Heart left ventricle (tissue), 16 donors: ENCODE data around the gene DDOST. TPM values are rescaled to one million over a fixed set of nuclear protein-coding genes. Genes with fewer than 3 reads are reported as not detected.

Source experiments
- ATAC-seq, 4 donors: fragments of 200-7000 bp; cut with Tn5 transposase; one replicate each; pipeline ENCODE4 v1.9.1; 2020 to 2022; ENCODE audit warnings: moderate library complexity in 4 of 4, mild to moderate bottlenecking in 3 of 4, moderate number of reproducible peaks in 1 of 4
- DNase-seq, 5 donors: peaks; one replicate each; pipeline ENCODE4 v3.0.0-alpha.2; 2020
- H3K27ac ChIP-seq, 12 donors: fragments of 200-600 bp; sonication (generic) in 4 of 12; one replicate each; pipeline versions ENCODE4 v1.5.0 to v1.8.0; 2016 to 2022; ENCODE audit warnings: mild to moderate bottlenecking in 2 of 12
- H3K27me3 ChIP-seq, 9 donors: fragments of 200-600 bp; sonication (generic) in 2 of 9; one replicate each; pipeline versions ENCODE4 v1.5.1 to v1.8.0; 2016 to 2022; ENCODE audit warnings: mild to moderate bottlenecking in 3 of 9
- H3K36me3 ChIP-seq, 9 donors: fragments of 200-600 bp; sonication (generic) in 2 of 9; one replicate each; pipeline versions ENCODE4 v1.5.0 to v1.8.0; 2018 to 2022; ENCODE audit warnings: mild to moderate bottlenecking in 2 of 9
- H3K4me1 ChIP-seq, 12 donors: fragments of 200-600 bp; sonication (generic) in 4 of 12; one replicate each; pipeline versions ENCODE4 v1.5.0 to v1.8.0; 2016 to 2022; ENCODE audit warnings: mild to moderate bottlenecking in 3 of 12
- H3K4me3 ChIP-seq, 12 donors: fragments of 200-600 bp; sonication (generic) in 4 of 12; one replicate each; pipeline versions ENCODE4 v1.5.0 to v1.8.0; 2017 to 2022; ENCODE audit warnings: mild to moderate bottlenecking in 9 of 12, moderate library complexity in 4 of 12
- H3K9me3 ChIP-seq, 12 donors: fragments of 200-600 bp; sonication (generic) in 4 of 12; one replicate each; pipeline versions ENCODE4 v1.5.0 to v1.8.0; 2016 to 2022; ENCODE audit warnings: mild to moderate bottlenecking in 1 of 12
- POLR2A ChIP-seq, 2 donors: fragments of 450-650 bp; IDR thresholded peaks; one replicate each; pipeline ENCODE4 v1.6.1; 2017; ENCODE audit warnings: antibody characterized with exemption in 2 of 2, mild to moderate bottlenecking in 2 of 2, moderate library complexity in 2 of 2
- WGBS, 4 donors: extraction: QIAGEN DNeasy Blood & Tissue Kit in 2 of 4; methylation state at CpG; one replicate each; pipeline versions ENCODE4 v1.1.5 to v1.1.7; 2013 to 2018; 5-methylcytosine and 5-hydroxymethylcytosine counted together
- intact Hi-C, 10 donors: fragments of 100-400 bp; cut with DNase I; formaldehyde crosslinking; loops; one replicate each; pipeline versions ENCODE4 v1.11.1 to v1.14.2; 2022
- polyA plus RNA-seq, 2 donors: library from polyadenylated mRNA; stranded (reverse); fragments of 200-250 nt; gene quantifications; one replicate each; pipeline ENCODE4 v1.2.3, GENCODE V29; 2013
- total RNA-seq, 9 donors: library from RNA; depleted of rRNA in 2 of 9; stranded (reverse); fragments of >200 nt in 2 of 9; fragmentation: NEBNext Ultra II Directional in 3 of 9; extraction: Animal tissue kit (Norgen Biotek cat#: 25700) in 3 of 9; gene quantifications; one replicate each; pipeline versions ENCODE4 v1.1.0 to v1.2.4, GENCODE V29; 2016 to 2023
- TF ChIP-seq, protein P1 (sequence below), 12 donors: fragments of 200-600 bp; sonication (generic) in 4 of 12; IDR thresholded peaks; one replicate each; pipeline versions ENCODE4 v1.5.0 to v1.8.0; 2018 to 2022; ENCODE audit warnings: antibody characterized with exemption in 12 of 12, mild to moderate bottlenecking in 5 of 12
- donor health status: ischemic (EF 13 %, LVEDD 7.1; RV severe dilation, severe dysfunction).
- donor health status: healthy with polysubstance abuse.
- donor health status: DM: no; HTN: yes; CAD: no.
- donor health status: DM: no; HTN: no; CAD: no.
- donor health status: ischemic (EF 25% LVEDD 6.9; RV normal size, moderate dysfunction).
- donor health status: ischemic (EF 25% LVEDD 5.7; RV mildly dilated, moderate dysfunction).
- donor health status: healthy.
- donor health status: DM: yes; HTN: yes; CAD: no.
- donor health status: ischemic (EF 35%, LVEDD 5.7; RV mildly dilated, moderate dysfunction).
- donor health status: nonischemic (EF 11% LVEDD 7.7; RV severe dilation, severe dysfunction).
- donor health status: DM: yes; HTN: yes; CAD: no.
- donor health status: PGD.
- donor health status: ischemic (EF 29% LVEDD 5.4; RV normal size, mild dysfunction).
- donor health status: nonischemic (EF 23%, LVEDD 6.1; RV moderate dilation, normal function).

Gene DDOST
- total and polyA plus RNA-seq, 11 donors: 88.9 to 211 (median 128) TPM

DNA sequence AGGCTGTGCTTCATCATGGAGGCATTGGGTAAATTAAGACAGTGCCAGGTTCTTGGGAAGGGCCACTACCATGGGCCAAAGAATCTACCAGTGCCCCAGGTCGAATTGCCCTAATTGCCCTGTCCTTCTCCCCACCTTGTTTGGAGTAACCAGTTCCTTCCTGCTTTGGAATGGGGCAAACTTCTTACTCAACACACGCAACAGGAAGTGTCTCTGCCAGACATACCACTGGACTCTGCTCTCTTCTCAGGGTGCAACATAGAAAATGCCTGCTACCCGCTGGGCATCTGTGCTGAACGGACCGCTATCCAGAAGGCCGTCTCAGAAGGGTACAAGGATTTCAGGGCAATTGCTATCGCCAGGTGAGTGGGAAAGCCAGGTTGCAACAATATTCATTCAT lies 56.5 kb downstream of the DDOST start:
- ATAC-seq (no peak), DNase-seq (no peak)
- TF ChIP-seq POLR2A (IDR thresholded peaks at IDR 0.05): no peak
- TF ChIP-seq, protein P1, sequence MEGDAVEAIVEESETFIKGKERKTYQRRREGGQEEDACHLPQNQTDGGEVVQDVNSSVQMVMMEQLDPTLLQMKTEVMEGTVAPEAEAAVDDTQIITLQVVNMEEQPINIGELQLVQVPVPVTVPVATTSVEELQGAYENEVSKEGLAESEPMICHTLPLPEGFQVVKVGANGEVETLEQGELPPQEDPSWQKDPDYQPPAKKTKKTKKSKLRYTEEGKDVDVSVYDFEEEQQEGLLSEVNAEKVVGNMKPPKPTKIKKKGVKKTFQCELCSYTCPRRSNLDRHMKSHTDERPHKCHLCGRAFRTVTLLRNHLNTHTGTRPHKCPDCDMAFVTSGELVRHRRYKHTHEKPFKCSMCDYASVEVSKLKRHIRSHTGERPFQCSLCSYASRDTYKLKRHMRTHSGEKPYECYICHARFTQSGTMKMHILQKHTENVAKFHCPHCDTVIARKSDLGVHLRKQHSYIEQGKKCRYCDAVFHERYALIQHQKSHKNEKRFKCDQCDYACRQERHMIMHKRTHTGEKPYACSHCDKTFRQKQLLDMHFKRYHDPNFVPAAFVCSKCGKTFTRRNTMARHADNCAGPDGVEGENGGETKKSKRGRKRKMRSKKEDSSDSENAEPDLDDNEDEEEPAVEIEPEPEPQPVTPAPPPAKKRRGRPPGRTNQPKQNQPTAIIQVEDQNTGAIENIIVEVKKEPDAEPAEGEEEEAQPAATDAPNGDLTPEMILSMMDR (IDR thresholded peaks at IDR 0.05): no peak
- Histone ChIP-seq H3K4me3 (no peak overlapping the region), H3K27me3 (no peaks in the 10 kb centered on the region), H3K27ac (peak overlapping the region in 1 of 12 donors; percentile 33), H3K36me3 (no peaks in the 10 kb centered on the region), H3K4me1 (peaks cover 0 to 21% (median 0%) of the 10 kb centered on the region in 12 donors), H3K9me3 (no peaks in the 10 kb centered on the region)
- WGBS, 4 donors: 86 to 90% (median 89%) methylated on average over 7 of the region's 7 CpGs
- intact Hi-C loops: no loop called here

DNA sequence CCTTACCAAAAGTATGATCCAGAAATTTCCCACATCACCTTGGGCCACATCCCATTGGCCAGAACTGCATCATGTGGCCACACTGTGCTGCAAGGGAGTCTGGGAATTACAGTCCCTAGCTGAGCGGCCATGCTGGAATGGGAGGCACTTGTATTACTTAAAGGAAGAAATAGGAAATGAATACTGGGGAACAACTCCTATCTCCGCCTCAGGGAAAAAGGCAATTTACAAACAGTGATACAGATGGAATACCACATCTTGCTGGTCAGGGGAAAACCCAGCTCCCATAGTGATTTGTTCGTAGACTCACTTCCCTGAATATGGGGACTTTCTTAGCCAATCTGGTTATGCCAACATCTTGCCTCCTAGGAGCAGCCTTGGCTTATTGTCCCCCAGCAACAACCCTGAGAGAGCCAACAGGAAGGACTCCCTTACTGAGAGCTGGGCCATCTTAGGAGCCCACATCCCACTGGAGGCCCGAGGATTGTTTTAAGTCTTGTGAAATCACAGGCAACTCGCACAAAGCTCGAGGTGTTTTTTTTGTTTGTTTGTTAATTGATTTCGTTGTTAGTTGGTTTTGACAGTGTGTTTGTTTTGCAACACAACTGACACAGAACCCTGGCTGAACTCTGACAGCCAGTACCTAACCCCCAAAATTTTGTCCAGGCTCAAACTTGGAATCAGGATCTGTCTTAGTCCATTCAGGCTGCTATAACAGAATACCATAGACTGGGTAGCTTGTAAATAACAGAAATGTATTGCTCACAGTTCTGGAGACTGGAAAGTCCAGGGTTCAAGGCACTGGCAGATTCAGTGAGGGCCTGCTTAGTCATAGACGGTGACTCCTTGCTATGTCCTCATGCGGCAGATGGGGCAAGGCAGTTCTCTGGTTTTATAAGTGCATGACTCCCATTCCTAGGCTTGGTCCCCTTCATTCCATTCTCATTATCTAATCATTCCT lies 57.4 kb downstream of the DDOST start:
- no peaks in the 10 kb centered on the region for H3K9me3 ChIP-seq
- intact Hi-C loops: no loop called here
- H3K4me3 ChIP-seq: no peak overlapping the region
- no peaks in the 10 kb centered on the region for H3K27me3 ChIP-seq
- 89 to 94% (median 93%) methylated on average over 9 of the region's 9 CpGs for WGBS, 4 donors
- no peaks in the 10 kb centered on the region for H3K36me3 ChIP-seq
- peak overlapping the region in 1 of 12 donors; percentile 2 for H3K27ac ChIP-seq
- TF ChIP-seq, protein P1 (IDR thresholded peaks at IDR 0.05): no peak
- no peak for TF ChIP-seq POLR2A (IDR thresholded peaks at IDR 0.05)
- ATAC-seq (no peak), DNase-seq (no peak)
- peaks cover 0 to 21% (median 0%) of the 10 kb centered on the region in 12 donors for H3K4me1 ChIP-seq

DNA sequence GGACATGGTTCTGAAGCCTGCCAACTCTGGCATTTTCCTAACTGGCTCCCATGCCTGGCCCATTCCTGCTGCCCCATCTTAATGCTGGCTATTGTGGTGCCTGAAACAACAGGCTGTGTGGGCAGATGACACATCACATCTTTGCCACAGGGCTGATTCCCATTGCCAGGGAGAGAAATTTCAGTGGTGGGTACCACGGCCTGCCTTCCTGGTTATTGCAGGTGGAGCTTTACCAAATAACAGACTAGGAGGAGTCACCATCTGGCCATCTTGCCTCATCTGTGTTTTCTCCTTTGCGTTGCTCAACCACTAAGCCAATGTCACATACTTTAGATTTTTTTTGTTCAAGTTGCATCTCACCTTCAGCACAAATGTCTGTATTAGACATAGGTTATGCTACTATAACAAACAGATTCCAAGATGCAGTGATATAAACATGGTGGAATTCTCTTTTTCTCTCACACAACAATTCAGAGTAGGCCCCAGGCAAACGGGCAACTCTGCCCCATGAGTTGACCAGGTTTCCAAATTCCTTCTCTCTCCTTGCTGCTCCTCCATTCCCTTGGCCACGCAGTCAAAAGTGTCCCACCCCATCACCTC lies 58.2 kb downstream of the DDOST start:
- 92 to 94% (median 92%) methylated on average over 4 of the region's 4 CpGs for WGBS, 4 donors
- ATAC-seq (no peak), DNase-seq (no peak)
- TF ChIP-seq, protein P1 (IDR thresholded peaks at IDR 0.05): no peak
- no peak for TF ChIP-seq POLR2A (IDR thresholded peaks at IDR 0.05)
- intact Hi-C loops: no loop called here
- Histone ChIP-seq H3K27ac (peak overlapping the region in 1 of 12 donors; percentile 2), H3K9me3 (no peaks in the 10 kb centered on the region), H3K4me1 (peaks cover 0 to 28% (median 0%) of the 10 kb centered on the region in 12 donors), H3K4me3 (no peak overlapping the region), H3K27me3 (no peaks in the 10 kb centered on the region), H3K36me3 (no peaks in the 10 kb centered on the region)

Other genes with a start within 250 kb of the DDOST start
- gene CAMK2N1, start 175.2 kb downstream of the DDOST start, total RNA-seq: 10 to 100 TPM in 1 of 9 donors, 1 to 10 TPM in 8; 4.2 to 10.0 (median 7.3) TPM
- gene CAMK2N1, start 175.2 kb downstream of the DDOST start, polyA plus RNA-seq: 1 to 10 TPM; 3.8 to 5.7 TPM
- gene MUL1, start 153.2 kb downstream of the DDOST start, total RNA-seq: 10 to 100 TPM; 34.5 to 57.1 (median 41.2) TPM
- 10 to 100 TPM; 12.4 to 57.3 TPM for gene MUL1, start 153.2 kb downstream of the DDOST start, polyA plus RNA-seq
- 1 to 10 TPM; 1.4 to 5.2 (median 2.9) TPM for gene FAM43B, start 108.8 kb downstream of the DDOST start, total RNA-seq
- 1 to 10 TPM; 1.2 to 1.9 TPM for gene FAM43B, start 108.8 kb downstream of the DDOST start, polyA plus RNA-seq
- gene CDA, start 72.3 kb downstream of the DDOST start, total RNA-seq: 1 to 10 TPM in 7 of 9 donors, under 1 TPM in 2; 0.63 to 7.6 (median 2.8) TPM
- 1 to 10 TPM; 2.9 to 5.1 TPM for gene CDA, start 72.3 kb downstream of the DDOST start, polyA plus RNA-seq
- 100 to 1,000 TPM; 147 to 418 (median 258) TPM for gene PINK1, start 27.9 kb downstream of the DDOST start, total RNA-seq
- gene PINK1, start 27.9 kb downstream of the DDOST start, polyA plus RNA-seq: 100 to 1,000 TPM; 210 to 314 TPM
- 1 to 10 TPM; 1.6 to 9.3 (median 3.2) TPM for gene KIF17, start 56.6 kb upstream of the DDOST start, total RNA-seq
- 1 to 10 TPM; 3.4 to 7.2 TPM for gene KIF17, start 56.6 kb upstream of the DDOST start, polyA plus RNA-seq
- gene SH2D5, start 71.3 kb upstream of the DDOST start, total RNA-seq: under 1 TPM in 2 of 9 donors, not detected in 7; 0.30 to 0.67 TPM
- gene SH2D5, start 71.3 kb upstream of the DDOST start, polyA plus RNA-seq: 10 to 100 TPM in 1 of 2 donors, not detected in 1; 12.4 TPM
- gene HP1BP3, start 125.9 kb upstream of the DDOST start, total RNA-seq: 100 to 1,000 TPM in 7 of 9 donors, 10 to 100 TPM in 2; 90.1 to 152 (median 132) TPM
- gene HP1BP3, start 125.9 kb upstream of the DDOST start, polyA plus RNA-seq: 10 to 100 TPM; 37.9 to 94.6 TPM